Upper lobe of left lung (tissue), 4 donors: ENCODE results near the gene AGAP1.

Source experiments
- POLR2A ChIP-seq, 4 donors: fragments of 450-650 bp; IDR thresholded peaks; one replicate each; pipeline ENCODE4 v1.5.1; 2016 to 2017; ENCODE audit warnings: antibody characterized with exemption in 4 of 4, mild to moderate bottlenecking in 2 of 4
- POLR2AphosphoS5 ChIP-seq, 2 donors: sonication (generic); formaldehyde crosslinking; IDR thresholded peaks; one replicate each; pipeline ENCODE4 v1.5.1; 2017; ENCODE audit warnings: antibody characterized with exemption in 2 of 2
- TF ChIP-seq, protein P1 (sequence below), 6 experiments: fragments of 450-650 bp in 4 of 6; fragments of 200-600 bp in 2 of 6; sonication (generic) in 2 of 6; IDR thresholded peaks; one replicate each; pipeline ENCODE4 v1.5.1; 2016 to 2019; ENCODE audit warnings: antibody characterized with exemption in 6 of 6

DNA sequence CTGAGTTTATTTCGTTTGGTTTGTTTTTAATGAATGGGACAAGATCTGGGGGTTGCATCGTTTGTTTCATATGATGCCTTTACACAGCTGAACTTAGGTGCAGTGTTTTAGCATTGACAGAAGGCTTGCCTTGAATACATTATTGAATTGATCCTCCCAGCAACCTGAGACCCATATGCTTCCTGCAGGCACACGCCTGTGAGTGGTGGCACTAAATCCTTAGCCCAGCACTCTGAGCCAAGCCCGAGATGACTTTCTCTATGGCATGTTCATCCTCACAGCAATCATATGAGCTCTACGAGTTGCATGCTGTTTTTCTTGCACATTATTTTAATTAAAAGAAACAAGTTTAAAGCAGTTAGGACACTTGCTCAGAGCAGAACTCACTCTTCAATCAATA, 47.8 kb upstream of the AGAP1 start:
- TF ChIP-seq, protein P1, sequence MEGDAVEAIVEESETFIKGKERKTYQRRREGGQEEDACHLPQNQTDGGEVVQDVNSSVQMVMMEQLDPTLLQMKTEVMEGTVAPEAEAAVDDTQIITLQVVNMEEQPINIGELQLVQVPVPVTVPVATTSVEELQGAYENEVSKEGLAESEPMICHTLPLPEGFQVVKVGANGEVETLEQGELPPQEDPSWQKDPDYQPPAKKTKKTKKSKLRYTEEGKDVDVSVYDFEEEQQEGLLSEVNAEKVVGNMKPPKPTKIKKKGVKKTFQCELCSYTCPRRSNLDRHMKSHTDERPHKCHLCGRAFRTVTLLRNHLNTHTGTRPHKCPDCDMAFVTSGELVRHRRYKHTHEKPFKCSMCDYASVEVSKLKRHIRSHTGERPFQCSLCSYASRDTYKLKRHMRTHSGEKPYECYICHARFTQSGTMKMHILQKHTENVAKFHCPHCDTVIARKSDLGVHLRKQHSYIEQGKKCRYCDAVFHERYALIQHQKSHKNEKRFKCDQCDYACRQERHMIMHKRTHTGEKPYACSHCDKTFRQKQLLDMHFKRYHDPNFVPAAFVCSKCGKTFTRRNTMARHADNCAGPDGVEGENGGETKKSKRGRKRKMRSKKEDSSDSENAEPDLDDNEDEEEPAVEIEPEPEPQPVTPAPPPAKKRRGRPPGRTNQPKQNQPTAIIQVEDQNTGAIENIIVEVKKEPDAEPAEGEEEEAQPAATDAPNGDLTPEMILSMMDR (IDR thresholded peaks at IDR 0.05): no peak
- TF ChIP-seq POLR2AphosphoS5 (IDR thresholded peaks at IDR 0.05) (no peak), POLR2A (IDR thresholded peaks at IDR 0.05) (no peak)
